Stimulated activated CD4-positive, alpha-beta T cell treated with anti-CD3 and anti-CD28 coated beads, Interleukin-1b, Interleukin-23, amount 100 ng/mL, for 1 hour (primary cell): ENCODE data around the gene NUMBL.
"Not testable (repeated sequence)": the region's sequence is repeated elsewhere in the genome, so short reads cannot be mapped to it uniquely, and the experiment has no call there.

Experiments used
- DNase-seq, 2 donors: peaks; one replicate each; pipeline ENCODE4 v3.0.0-alpha.2; 2020; ENCODE audit warnings: low read depth in 2 of 2

NUMBL gene

DNA sequence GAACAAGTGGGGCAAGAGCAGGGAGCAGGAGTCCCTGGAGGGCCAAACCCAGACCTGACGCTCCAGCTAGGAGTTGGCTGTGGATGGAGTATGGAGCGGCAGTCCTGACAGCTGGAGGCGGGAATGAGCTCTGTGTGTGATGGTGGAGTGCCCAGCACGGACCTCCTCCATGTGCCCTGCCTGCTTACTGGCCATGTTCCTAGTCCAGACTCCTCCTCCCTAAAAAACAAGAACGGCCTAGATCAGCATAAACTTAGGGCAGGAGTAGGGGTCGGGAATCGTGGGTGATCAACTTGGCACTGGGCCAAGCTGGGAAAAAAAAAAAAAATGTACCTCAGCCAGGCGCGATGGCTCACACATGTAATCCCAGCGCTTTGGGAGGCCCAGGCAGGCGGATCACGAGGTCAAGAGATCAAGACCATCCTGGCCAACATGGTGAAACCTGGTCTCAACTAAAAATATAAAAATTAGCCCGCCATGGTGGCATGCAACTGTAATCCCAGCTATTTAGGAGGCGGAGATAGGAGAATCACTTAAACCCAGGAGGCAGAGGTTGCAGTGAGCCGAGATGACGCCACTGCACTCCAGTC, 59.8 kb downstream of the NUMBL start:
- DNase-seq, result no peak

- DNase-seq, result no peak
Observed at GRCh38 chr19:40629346-40629745, 61.1 kb downstream of the NUMBL start.

DNA sequence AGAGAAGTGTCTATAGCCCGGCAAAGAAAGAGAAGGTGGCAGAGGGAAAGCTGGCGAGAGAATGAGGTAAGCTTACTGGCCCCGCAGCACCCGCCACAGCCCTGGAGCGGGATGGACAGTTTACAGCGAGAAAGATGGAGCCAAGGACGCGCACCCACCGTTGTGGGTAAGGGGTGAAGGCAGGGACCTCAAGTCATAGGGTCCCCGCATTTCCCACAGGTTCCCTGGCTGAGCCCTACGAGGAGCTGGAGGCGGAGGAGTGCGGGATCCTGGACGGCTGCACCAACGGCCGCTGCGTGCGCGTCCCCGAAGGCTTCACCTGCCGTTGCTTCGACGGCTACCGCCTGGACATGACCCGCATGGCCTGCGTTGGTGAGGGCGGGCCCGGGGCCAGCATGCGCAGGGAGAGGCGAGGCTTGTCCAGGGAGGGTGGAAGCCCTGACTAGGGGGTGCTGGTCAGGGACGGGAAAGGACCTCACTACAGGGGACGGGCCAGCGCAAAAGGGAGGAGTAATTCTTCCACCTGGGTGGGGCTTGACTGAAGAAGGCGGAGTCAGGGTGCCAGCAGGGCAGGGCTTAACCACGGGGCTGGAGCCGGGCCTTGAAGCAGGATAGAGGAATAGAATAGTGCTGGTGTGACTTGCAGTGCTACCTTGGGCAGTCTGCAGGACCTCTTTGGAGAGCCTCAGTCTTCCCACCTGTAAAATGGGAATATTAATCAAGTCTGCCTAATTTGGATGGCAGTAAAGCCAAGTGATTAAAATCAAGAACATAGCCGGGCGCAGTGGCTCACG, 62.8 kb downstream of the NUMBL start:
- DNase-seq, result no peak

- DNase-seq, result no peak
Observed at GRCh38 chr19:40626918-40627317, 63.5 kb downstream of the NUMBL start.

- DNase-seq, result no peak
Observed at GRCh38 chr19:40625406-40626120, 64.9 kb downstream of the NUMBL start.

GRCh38 chr19:40624369-40625153, 65.9 kb downstream of the NUMBL start:
- DNase-seq, result not testable (repeated sequence)

GRCh38 chr19:40623403-40624251, 66.8 kb downstream of the NUMBL start:
- DNase-seq, result no peak

GRCh38 chr19:40622773-40623075, 67.7 kb downstream of the NUMBL start:
- no peak for DNase-seq

DNA sequence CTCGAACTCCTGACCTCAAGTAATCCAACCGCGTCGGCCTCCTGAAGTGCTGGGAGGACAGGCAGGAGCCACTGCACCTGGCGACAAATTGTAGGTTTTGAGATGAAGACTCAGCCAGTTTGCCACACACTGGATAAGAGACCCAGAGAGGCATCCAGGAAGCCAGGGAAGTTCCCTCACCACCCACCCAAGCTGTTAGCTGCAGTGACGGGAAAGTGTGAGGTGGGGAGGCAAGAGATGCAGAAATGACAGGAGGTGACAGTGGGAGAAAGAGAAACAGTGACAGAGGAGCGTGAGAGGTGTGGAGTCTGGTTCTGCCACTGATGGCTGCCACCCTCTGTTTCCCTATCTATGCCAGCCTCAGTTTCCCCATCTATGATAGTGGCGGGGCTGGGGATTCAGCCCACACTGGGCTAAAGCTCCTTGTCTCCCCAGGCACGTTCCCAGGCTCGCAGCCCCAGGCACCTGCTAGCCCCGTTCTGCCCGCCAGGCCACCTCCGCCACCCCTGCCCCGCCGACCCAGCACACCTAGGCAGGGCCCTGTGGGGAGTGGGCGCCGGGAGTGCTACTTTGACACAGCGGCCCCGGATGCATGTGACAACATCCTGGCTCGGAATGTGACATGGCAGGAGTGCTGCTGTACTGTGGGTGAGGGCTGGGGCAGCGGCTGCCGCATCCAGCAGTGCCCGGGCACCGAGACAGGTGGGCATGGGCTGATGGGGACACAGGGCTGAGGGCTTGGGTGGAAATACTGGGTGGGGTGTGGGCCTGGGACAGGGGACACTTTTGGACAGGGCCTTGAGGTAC, 68.3 kb downstream of the NUMBL start:
- no peak for DNase-seq

DNA sequence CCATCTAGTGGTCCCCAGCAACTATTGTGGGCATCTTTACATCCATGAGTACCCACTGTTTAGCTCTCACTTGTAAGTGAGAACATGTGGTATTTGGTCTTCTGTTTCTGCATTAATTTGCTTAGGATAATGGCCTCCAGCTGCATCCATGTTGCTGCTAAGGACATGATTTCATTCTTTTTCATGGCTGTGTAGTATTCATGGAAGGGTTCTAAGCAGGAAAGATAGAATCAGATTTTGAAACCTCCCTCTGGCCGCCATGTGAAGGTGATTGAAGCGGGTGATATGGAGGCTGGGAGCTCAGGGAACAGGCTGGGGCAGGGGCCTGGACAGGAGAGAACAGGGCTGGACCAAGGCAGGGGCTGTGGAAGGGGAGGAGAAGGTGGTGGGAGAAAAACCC, 69.2 kb downstream of the NUMBL start:
- no peak for DNase-seq

DNA sequence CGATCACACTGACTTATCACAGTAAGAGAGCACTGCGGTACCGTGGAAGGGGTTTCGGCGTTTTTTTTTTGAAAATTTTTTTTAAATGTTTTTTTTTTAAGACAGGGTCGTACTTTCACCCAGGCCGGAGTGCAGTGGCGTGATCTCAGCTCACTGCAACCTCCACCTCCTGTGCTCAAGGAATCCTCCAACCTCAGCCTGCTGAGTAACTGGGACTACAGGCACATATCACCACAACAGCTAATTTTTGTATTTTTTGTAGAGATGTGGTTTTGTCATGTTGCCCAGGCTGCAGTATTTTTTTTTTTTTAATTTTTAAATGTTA, 70.3 kb downstream of the NUMBL start:
- DNase-seq, result no peak

- no peak for DNase-seq
Observed at GRCh38 chr19:40619333-40620160, 70.9 kb downstream of the NUMBL start.

DNA sequence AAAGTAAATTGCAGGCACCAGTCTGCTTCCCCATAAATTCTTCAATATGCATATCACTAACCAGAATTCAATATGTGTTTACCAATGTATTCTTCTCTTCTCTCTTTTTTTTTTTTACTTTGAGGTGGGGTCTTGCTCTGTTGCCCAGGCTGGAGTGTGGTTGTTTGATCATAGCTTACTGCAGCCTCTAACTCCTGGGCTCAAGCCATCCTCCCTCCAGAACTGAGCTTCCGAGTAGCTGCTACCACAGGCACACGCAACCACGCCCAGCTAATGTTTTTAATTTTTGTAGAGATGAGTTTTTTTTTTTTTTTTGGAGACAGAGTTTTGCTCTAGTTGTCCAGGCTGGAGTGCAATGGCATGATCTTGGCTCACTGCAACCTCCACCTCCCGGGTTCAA, 72.5 kb downstream of the NUMBL start:
- no peak for DNase-seq

GRCh38 chr19:40616941-40617340, 73.5 kb downstream of the NUMBL start:
- DNase-seq, result no peak

GRCh38 chr19:40616178-40616577, 74.3 kb downstream of the NUMBL start:
- DNase-seq, result no peak
